K562 (cell line): ENCODE data around the gene PCBD1. TPM values are rescaled to one million over a fixed set of nuclear protein-coding genes. Genes with fewer than 3 reads are reported as not detected.

ENCODE experiments used
- ATAC-seq: fragments of 200-7000 bp; cut with Tn5 transposase; 3 replicates; pipeline ENCODE4 v1.9.1; 2020; ENCODE audit warnings: moderate library complexity
- BruUV-seq: library from RNA; stranded (reverse); fragments of 400-500 nt; replicated peaks from 2 replicates; lab custom pipeline; 2021; lab: Mats Ljungman, UMichigan
- CTCF ChIA-PET: fragments of 300-600 bp; formaldehyde crosslinking; extraction: SDS; loops from one replicate; lab custom pipeline; 2021; ENCODE audit warnings: low intra/inter-chr PET ratio; lab: Yijun Ruan, JAX
- POLR2A ChIA-PET: fragments of 300-600, 350-650 bp; sonication (Branson Sonifier 250); formaldehyde crosslinking; extraction: SDS; loops from one replicate; lab custom pipeline; 2021; ENCODE audit warnings: antibody characterized with exemption, inconsistent platforms; lab: Yijun Ruan, JAX
- DNase-seq, 4 experiments: peaks; one replicate each; pipeline versions ENCODE4 v3.0.0 to v3.0.0-alpha.2; 2011 to 2018; ENCODE audit warnings: low spot score in 3 of 4, mixed read lengths in 3 of 4; ENCODE audit errors: extremely low read depth in 1 of 4
- FAIRE-seq: peaks from 2 replicates; lab custom pipeline; 2011; peaks lifted over from hg19 to GRCh38; lab: Jason Lieb, UNC
- H2AFZ ChIP-seq: 2 replicates; pipeline ENCODE4 v1.6.0; 2011; ENCODE audit warnings: low read depth, low read length, control low read depth, inconsistent platforms
- H3K27ac ChIP-seq: fragments of 200-600 bp; 3 replicates; pipeline ENCODE4 v1.8.0; 2011; ENCODE audit warnings: low read depth, mild to moderate bottlenecking, control low read depth, inconsistent platforms, low read length, moderate library complexity, mixed read lengths; ENCODE audit errors: extremely low read depth
- H3K27me3 ChIP-seq, 2 experiments: fragments of 300-600 bp in 1 of 2; 2 replicates in 1 of 2; 3 replicates in 1 of 2; pipeline versions ENCODE4 v1.6.0 to v1.8.0; 2011; ENCODE audit warnings: inconsistent platforms in 2 of 2, low read length in 2 of 2, mild to moderate bottlenecking in 1 of 2, mixed read lengths in 1 of 2, moderate library complexity in 1 of 2; ENCODE audit not compliant: control insufficient read depth in 2 of 2, insufficient read depth in 2 of 2
- H3K36me3 ChIP-seq: fragments of 300-600 bp; 3 replicates; pipeline ENCODE4 v1.8.0; 2011; ENCODE audit warnings: mild to moderate bottlenecking, low read length, inconsistent platforms; ENCODE audit not compliant: control insufficient read depth, insufficient read depth
- H3K4me1 ChIP-seq, 2 experiments: fragments of 200-600 bp in 1 of 2; replicated peaks in 1 of 2; 2 replicates in 1 of 2; 3 replicates in 1 of 2; pipeline versions ENCODE4 v1.5.1 to v1.8.0; 2011; ENCODE audit warnings: inconsistent platforms in 2 of 2, low read length in 2 of 2, mild to moderate bottlenecking in 1 of 2, mixed read lengths in 1 of 2, moderate library complexity in 1 of 2; ENCODE audit not compliant: control insufficient read depth in 2 of 2, insufficient read depth in 2 of 2
- H3K4me2 ChIP-seq: 2 replicates; pipeline ENCODE4 v1.6.1; 2011; ENCODE audit warnings: low read length, control low read depth, inconsistent platforms, mixed read lengths; ENCODE audit not compliant: insufficient read depth
- H3K4me3 ChIP-seq: fragments of 200-600 bp; sonication (generic), shearing (Covaris generic); 2 replicates; pipeline ENCODE4 v1.5.1; 2016; ENCODE audit warnings: control low read depth, inconsistent platforms
- H3K79me2 ChIP-seq: fragments of 200-600 bp; 3 replicates; pipeline ENCODE4 v1.8.0; 2011; ENCODE audit warnings: low read length, inconsistent platforms; ENCODE audit not compliant: control insufficient read depth, insufficient read depth
- H3K9ac ChIP-seq, 2 experiments: 2 replicates each; pipeline versions ENCODE4 v1.6.0 to v1.6.1; 2011; ENCODE audit warnings: low read depth in 2 of 2, low read length in 2 of 2, control low read depth in 1 of 2, inconsistent platforms in 1 of 2, mild to moderate bottlenecking in 1 of 2, mixed read lengths in 1 of 2; ENCODE audit not compliant: insufficient read depth in 1 of 2
- H3K9me1 ChIP-seq: one replicate; pipeline ENCODE4 v1.6.0; 2011; ENCODE audit warnings: inconsistent platforms, mild to moderate bottlenecking, low read length, moderate library complexity; ENCODE audit not compliant: control insufficient read depth, insufficient read depth
- H3K9me3 ChIP-seq: replicated peaks from 2 replicates; pipeline ENCODE4 v1.5.1; 2011; ENCODE audit warnings: low read depth, low read length, inconsistent platforms; ENCODE audit not compliant: control insufficient read depth, insufficient read depth
- H4K20me1 ChIP-seq: replicated peaks from 2 replicates; pipeline ENCODE4 v1.6.1; 2011; ENCODE audit warnings: low read length, inconsistent platforms, mixed read lengths; ENCODE audit not compliant: control insufficient read depth, insufficient read depth
- ZNF197 ChIP-seq: fragments of 200-800 bp; sonication (Bioruptor generic); IDR thresholded peaks from 2 replicates; pipeline ENCODE4 v1.6.1; 2016; ENCODE audit warnings: low read depth, missing genetic modification characterization, missing compliant biosample characterization
- ZNF316 ChIP-seq: fragments of 450-650 bp; IDR thresholded peaks from 2 replicates; pipeline ENCODE4 v1.6.1; 2016
- WGBS: fragments of 100-300 bp; shearing (Covaris generic); methylation state at CpG from one replicate; pipeline ENCODE4 v1.1.6; 2016; ENCODE audit warnings: low coverage, mixed read lengths; ENCODE audit not compliant: insufficient coverage; ENCODE audit errors: missing lambda C conversion rate; 5-methylcytosine and 5-hydroxymethylcytosine counted together
- in situ Hi-C: fragments of 300-500 bp; cut with MboI; formaldehyde crosslinking; loops from 4 replicates; pipeline ENCODE4 v1.15.0; 2018; ENCODE audit warnings: inconsistent platforms, mixed read lengths
- intact Hi-C: fragments of 100-400 bp; cut with micrococcal nuclease; formaldehyde crosslinking; loops from 2 replicates; pipeline ENCODE4 v1.14.2; 2022
- polyA plus RNA-seq, 8 experiments: library from polyadenylated mRNA; depleted of rRNA in 4 of 8; stranded (reverse) in 5 of 8; unstranded in 3 of 8; fragments of >200 nt; fragmentation: Nextera tagmentation in 2 of 8; fragmentation: Illumina TruSeq in 1 of 8; extraction: Ambion mirVana in 2 of 8; extraction: Trizol in 1 of 8; gene quantifications; 2 replicates each; pipeline versions ENCODE4 v1.2.1 to v1.2.3, GENCODE V29; 2011 to 2014; ENCODE audit warnings: inconsistent platforms in 1 of 8, missing spikeins in 1 of 8
- total RNA-seq, 7 experiments: library from RNA; depleted of rRNA in 6 of 7; stranded (reverse); fragments of >200 nt in 6 of 7; fragmentation: Illumina TruSeq in 2 of 7; extraction: Trizol in 2 of 7; gene quantifications; 2 replicates each; pipeline versions ENCODE4 v1.2.1 to v1.2.3, GENCODE V29; 2011 to 2021; ENCODE audit warnings: low replicate concordance in 1 of 7
- TF ChIP-seq, protein P1 (sequence below): fragments of 450-650 bp; IDR thresholded peaks from 2 replicates; pipeline ENCODE4 v1.6.1; 2016
- TF ChIP-seq, protein P2 (sequence below): IDR thresholded peaks from 2 replicates; pipeline ENCODE4 v1.6.1; 2016; ENCODE audit warnings: missing genetic modification characterization, missing compliant biosample characterization

Gene PCBD1
- total and polyA plus RNA-seq, 9 of the 15 experiments (the other 6 are each of a cell fraction or from before 2014, with no cell fraction given), result 14.6 to 109 (median 57.0) TPM

DNA sequence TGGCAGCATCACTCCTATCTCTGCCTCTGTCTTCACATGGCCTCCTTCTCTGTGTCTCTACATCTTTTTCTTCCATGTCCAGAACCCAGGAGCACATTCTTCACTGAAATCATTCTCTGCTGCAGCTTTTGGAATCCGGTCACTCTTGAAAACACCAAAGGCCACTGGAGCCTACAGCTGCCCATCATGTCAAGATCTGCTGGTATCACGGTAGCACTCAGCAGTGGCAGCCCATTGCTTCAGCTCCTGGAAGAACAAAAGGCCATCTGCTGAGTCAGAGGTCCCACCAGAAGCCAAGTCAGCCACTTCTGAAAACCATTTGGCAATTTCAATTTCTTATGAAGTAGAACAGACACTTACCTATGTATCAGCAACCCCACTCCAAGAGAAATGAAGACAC lies 6.1 kb upstream of the PCBD1 start:
- no peak for ATAC-seq
- H4K20me1 ChIP-seq, result no peaks in the 10 kb centered on the region
- no TSS peak for BruUV-seq
- peaks cover 7 to 17% of the 10 kb centered on the region in 2 experiments; a peak in 3 of 5 replicates for H3K27me3 ChIP-seq
- WGBS, result 0% methylated on average over 2 of the region's 2 CpGs
- H3K79me2 ChIP-seq, result no peaks in the 10 kb centered on the region
- H2AFZ ChIP-seq, result no peak overlapping the region
- peaks cover 0 to 7% of the 10 kb centered on the region in 2 experiments; a peak in 2 of 5 replicates for H3K4me1 ChIP-seq
- TF ChIP-seq, protein P1, sequence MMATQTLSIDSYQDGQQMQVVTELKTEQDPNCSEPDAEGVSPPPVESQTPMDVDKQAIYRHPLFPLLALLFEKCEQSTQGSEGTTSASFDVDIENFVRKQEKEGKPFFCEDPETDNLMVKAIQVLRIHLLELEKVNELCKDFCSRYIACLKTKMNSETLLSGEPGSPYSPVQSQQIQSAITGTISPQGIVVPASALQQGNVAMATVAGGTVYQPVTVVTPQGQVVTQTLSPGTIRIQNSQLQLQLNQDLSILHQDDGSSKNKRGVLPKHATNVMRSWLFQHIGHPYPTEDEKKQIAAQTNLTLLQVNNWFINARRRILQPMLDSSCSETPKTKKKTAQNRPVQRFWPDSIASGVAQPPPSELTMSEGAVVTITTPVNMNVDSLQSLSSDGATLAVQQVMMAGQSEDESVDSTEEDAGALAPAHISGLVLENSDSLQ, result peak; percentile 62; the same call in 1 of the 2 replicates
- TF ChIP-seq, protein P2, sequence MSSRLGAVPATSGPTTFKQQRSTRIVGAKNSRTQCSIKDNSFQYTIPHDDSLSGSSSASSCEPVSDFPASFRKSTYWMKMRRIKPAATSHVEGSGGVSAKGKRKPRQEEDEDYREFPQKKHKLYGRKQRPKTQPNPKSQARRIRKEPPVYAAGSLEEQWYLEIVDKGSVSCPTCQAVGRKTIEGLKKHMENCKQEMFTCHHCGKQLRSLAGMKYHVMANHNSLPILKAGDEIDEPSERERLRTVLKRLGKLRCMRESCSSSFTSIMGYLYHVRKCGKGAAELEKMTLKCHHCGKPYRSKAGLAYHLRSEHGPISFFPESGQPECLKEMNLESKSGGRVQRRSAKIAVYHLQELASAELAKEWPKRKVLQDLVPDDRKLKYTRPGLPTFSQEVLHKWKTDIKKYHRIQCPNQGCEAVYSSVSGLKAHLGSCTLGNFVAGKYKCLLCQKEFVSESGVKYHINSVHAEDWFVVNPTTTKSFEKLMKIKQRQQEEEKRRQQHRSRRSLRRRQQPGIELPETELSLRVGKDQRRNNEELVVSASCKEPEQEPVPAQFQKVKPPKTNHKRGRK (tag), result no peak
- peak; percentile 34 for TF ChIP-seq ZNF316
- TF ChIP-seq ZNF197 (CRISPR knock-in tag), result no peak
- TF ChIP-seq, all 486 proteins: peak for 2
- Histone ChIP-seq H3K36me3 (no peaks in the 10 kb centered on the region), H3K9me3 (no peaks in the 10 kb centered on the region), H3K4me2 (no peak overlapping the region), H3K9me1 (no peaks in the 10 kb centered on the region), H3K4me3 (no peak overlapping the region), H3K27ac (no peak overlapping the region), H3K9ac (no peak overlapping the region)
- CTCF ChIA-PET, result no interaction called here
- no peak for DNase-seq
- intact Hi-C loops, result no loop called here
- in situ Hi-C loops, result no loop called here
- POLR2A ChIA-PET, result interaction anchor here (0.8 kb wide), 1 partner anchor 9 kb away, joined by 3 read pairs; no protein-coding TSS in a partner anchor
- peak; percentile 35 for FAIRE-seq
